Kidney epithelial cell (primary cell): ENCODE results near the gene MGAT4B. TPM values are rescaled to one million over a fixed set of nuclear protein-coding genes. Genes with fewer than 3 reads are reported as not detected.

Source experiments
- DNase-seq: peaks from one replicate; pipeline ENCODE4 v3.0.0-alpha.2; 2010; ENCODE audit warnings: low read depth
- H3K27me3 ChIP-seq: 2 replicates; pipeline ENCODE4 v1.6.0; 2011; ENCODE audit warnings: low read length; ENCODE audit not compliant: control insufficient read depth, insufficient read depth
- H3K36me3 ChIP-seq: 2 replicates; pipeline ENCODE4 v1.5.1; 2011; ENCODE audit warnings: low read length; ENCODE audit not compliant: control insufficient read depth, insufficient read depth
- H3K4me3 ChIP-seq: 2 replicates; pipeline ENCODE4 v1.5.1; 2011; ENCODE audit warnings: low read depth, mild to moderate bottlenecking, control low read depth, low read length
- total RNA-seq: library from RNA; depleted of rRNA; stranded (reverse); fragments of >200 nt; gene quantifications from 2 replicates; pipeline ENCODE4 v1.2.3, GENCODE V29; 2015
- TF ChIP-seq, protein P1 (sequence below): IDR thresholded peaks from 2 replicates; pipeline ENCODE4 v1.5.1; 2011; ENCODE audit warnings: mild to moderate bottlenecking, moderate library complexity, low read length, control low read depth, inconsistent platforms; ENCODE audit not compliant: insufficient read depth, poor library complexity, severe bottlenecking

Gene MGAT4B
- total RNA-seq, 1 donor from 2014 or later: 540 TPM

DNA sequence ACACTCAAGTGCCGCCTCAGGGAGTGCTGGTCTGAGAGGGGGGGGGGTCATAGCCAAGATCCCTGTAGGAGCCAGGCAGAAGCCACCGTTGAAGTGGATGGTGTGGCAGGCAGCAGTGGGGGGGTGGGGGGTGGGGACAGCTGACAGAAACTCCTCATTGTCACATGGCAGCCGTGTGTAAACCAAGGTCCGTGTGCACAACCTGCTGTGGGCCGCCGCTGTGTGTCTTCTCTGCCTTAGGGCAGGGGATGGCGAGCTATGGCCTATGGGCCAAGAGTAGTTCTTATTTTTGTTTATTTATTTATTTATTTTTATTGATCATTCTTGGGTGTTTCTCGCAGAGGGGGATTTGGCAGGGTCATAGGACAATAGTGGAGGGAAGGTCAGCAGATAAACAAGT, 27.5 kb upstream of the MGAT4B start:
- DNase-seq: no peak

DNA sequence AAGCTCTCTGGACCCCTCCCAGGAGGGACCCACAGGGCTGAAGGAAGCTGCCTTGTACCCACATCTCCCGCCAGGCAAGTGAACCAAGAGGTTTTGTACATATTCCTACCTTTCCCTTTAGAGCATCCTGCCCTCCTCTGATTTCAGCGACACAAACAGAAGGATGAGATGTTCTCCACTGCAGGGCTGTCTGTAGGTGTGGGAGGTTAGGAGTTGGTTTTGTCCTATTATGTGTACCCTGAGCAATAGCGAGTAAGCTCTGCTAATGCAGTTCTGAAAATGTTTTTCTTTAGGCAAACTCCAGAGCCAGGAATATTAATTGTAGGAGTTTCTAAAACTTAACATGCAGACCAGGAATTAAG, 27.0 kb upstream of the MGAT4B start:
- TF ChIP-seq, protein P1, sequence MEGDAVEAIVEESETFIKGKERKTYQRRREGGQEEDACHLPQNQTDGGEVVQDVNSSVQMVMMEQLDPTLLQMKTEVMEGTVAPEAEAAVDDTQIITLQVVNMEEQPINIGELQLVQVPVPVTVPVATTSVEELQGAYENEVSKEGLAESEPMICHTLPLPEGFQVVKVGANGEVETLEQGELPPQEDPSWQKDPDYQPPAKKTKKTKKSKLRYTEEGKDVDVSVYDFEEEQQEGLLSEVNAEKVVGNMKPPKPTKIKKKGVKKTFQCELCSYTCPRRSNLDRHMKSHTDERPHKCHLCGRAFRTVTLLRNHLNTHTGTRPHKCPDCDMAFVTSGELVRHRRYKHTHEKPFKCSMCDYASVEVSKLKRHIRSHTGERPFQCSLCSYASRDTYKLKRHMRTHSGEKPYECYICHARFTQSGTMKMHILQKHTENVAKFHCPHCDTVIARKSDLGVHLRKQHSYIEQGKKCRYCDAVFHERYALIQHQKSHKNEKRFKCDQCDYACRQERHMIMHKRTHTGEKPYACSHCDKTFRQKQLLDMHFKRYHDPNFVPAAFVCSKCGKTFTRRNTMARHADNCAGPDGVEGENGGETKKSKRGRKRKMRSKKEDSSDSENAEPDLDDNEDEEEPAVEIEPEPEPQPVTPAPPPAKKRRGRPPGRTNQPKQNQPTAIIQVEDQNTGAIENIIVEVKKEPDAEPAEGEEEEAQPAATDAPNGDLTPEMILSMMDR: no peak
- H3K27me3 ChIP-seq: no peaks in the 10 kb centered on the region
- H3K36me3 ChIP-seq: peaks cover 19% of the 10 kb centered on the region
- no peak for DNase-seq
- no peak overlapping the region for H3K4me3 ChIP-seq

More for the DNA sequence above, 27.5 kb upstream of the MGAT4B start:
- no peaks in the 10 kb centered on the region for H3K27me3 ChIP-seq
- peaks cover 18% of the 10 kb centered on the region for H3K36me3 ChIP-seq
- TF ChIP-seq, protein P1: no peak
- no peak overlapping the region for H3K4me3 ChIP-seq

DNA sequence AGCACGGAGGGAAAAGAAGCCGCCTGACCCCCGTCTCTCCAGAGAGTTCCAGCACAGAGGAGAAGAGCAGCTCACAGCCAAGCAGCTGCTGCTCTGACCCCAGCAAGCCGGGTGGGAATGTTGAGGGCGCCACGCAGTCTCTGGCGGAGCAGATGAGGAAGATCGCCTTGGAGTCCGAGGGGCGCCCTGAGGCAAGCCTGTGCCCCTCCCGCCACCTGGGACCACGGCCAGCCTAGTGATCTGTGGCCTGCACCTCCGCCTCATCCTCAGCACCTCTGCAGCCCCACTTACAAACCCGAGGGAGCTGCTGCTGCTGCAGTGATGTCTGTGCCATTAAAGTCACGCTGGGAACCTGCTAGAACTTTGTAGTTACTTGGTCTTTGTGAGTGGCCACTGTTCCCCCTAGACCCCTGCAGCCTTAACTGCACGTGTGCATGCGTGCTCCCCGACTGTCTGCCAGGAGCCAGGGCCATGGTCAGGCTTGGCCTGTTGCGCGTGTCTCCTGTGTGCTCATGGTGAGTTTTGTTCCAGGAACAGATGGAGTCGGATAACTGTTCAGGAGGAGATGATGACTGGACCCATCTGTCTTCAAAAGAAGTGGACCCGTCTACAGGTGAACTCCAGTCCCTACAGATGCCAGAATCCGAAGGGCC, 26.5 kb upstream of the MGAT4B start:
- Histone ChIP-seq H3K27me3 (no peaks in the 10 kb centered on the region), H3K4me3 (no peak overlapping the region), H3K36me3 (peaks cover 19% of the 10 kb centered on the region)
- TF ChIP-seq, protein P1: no peak
- DNase-seq: no peak

DNA sequence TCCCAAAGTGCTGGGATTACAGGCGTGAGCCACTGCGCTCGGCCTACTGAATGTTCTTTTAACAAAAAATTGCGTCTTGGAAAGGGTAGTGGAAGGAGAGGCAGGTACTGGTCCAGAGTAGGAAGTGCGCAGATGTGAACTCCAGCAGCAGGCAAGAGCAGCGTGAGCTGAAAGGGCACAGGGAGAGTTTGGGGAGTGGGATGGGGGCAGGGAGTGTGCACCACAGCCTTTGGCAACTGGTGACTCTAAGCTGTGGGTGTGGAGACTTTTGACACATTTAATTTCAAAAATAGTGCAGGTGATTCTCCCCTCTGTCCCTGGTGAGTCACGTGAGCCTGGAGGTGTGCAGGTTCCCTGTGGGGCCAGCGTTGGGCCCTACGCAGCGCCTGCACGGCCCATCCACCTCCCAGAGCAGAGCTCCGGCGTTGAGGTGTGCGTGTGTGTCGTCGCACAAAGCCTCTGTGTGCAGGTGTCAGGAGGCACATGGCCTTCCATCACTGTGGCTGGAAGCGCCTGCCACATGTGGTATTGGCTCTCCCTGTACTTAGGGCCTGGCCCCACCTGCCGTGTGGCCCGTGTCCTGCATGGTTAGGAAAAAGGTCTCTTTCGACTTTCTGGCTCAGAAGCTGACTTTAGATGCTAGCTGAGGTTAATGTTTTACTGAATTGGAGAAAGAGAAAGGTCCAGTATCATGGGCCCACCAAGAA, 25.5 kb upstream of the MGAT4B start:
- no peaks in the 10 kb centered on the region for H3K27me3 ChIP-seq
- peaks cover 19% of the 10 kb centered on the region for H3K36me3 ChIP-seq
- TF ChIP-seq, protein P1: no peak
- no peak for DNase-seq
- no peak overlapping the region for H3K4me3 ChIP-seq

DNA sequence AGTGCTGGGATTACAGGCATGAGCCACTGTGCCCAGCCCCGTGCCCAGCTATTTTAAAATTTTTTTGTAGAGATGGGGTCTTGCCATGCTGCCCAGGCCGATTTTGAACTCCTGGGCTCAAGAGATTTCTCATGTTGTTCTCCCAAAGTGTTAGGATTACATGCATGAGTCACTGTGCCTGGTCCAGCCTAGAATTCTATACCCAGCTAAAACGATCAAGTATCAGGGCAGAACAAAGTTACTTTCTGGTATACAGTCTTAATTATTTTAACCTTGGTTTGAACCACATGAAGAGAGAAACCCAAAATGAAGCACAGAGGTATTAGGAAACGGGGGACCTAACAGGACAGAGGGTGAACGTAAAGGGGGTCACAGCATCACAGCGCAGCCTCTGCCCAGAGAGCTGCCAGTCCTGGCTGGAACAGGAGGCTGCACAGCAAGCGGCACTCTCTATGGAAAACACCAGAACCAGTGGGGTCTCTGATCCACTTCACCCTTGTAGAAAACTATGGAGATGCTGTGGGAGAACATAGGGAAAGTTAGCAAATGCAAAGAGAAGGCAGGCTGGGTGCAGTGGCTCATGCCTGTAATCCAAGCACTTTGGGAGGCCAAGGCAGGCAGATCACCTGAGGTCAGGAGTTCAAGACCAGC, 24.3 kb upstream of the MGAT4B start:
- Histone ChIP-seq H3K27me3 (no peaks in the 10 kb centered on the region), H3K4me3 (no peak overlapping the region), H3K36me3 (peaks cover 17% of the 10 kb centered on the region)
- TF ChIP-seq, protein P1: no peak
- no peak for DNase-seq
